OCI-LY1 (cell line): ENCODE data around the gene DPH2.

Source experiments
- EZH2 ChIP-seq: fragments of 200-600 bp; sonication (generic), shearing (Covaris generic); IDR thresholded peaks from 2 replicates; pipeline ENCODE4 v1.8.0; 2017; ENCODE audit warnings: borderline replicate concordance, mixed run types, mild to moderate bottlenecking, antibody characterized with exemption, low read length, moderate library complexity, mixed read lengths
- TF ChIP-seq, protein P1 (sequence below): fragments of 200-600 bp; sonication (generic), shearing (Covaris generic); IDR thresholded peaks from 2 replicates; pipeline ENCODE4 v1.5.1; 2017; ENCODE audit warnings: mild to moderate bottlenecking, antibody characterized with exemption, low read length, moderate library complexity, mixed read lengths

DNA sequence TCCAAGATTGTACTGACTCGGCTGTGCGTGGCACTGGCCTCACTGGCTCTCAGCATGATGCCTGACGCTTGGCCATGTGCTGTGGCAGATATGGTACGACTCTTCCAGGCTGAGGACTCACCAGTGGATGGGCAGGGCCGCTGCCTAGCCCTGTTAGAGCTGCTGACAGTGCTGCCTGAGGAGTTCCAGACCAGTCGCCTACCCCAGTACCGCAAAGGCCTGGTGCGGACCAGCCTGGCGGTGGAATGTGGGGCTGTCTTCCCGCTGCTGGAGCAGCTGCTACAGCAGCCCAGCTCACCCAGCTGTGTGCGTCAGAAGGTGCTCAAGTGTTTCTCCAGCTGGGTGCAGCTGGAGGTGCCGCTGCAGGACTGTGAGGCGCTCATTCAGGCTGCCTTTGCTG is 20.1 kb upstream of the DPH2 start:
- TF ChIP-seq, protein P1, sequence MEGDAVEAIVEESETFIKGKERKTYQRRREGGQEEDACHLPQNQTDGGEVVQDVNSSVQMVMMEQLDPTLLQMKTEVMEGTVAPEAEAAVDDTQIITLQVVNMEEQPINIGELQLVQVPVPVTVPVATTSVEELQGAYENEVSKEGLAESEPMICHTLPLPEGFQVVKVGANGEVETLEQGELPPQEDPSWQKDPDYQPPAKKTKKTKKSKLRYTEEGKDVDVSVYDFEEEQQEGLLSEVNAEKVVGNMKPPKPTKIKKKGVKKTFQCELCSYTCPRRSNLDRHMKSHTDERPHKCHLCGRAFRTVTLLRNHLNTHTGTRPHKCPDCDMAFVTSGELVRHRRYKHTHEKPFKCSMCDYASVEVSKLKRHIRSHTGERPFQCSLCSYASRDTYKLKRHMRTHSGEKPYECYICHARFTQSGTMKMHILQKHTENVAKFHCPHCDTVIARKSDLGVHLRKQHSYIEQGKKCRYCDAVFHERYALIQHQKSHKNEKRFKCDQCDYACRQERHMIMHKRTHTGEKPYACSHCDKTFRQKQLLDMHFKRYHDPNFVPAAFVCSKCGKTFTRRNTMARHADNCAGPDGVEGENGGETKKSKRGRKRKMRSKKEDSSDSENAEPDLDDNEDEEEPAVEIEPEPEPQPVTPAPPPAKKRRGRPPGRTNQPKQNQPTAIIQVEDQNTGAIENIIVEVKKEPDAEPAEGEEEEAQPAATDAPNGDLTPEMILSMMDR, result no peak
- no peak for TF ChIP-seq EZH2
